ENCODE results near the gene RMDN2. TPM values are rescaled to one million over a fixed set of nuclear protein-coding genes. Genes with fewer than 3 reads are reported as not detected.
A peak's percentile ranks its signal among the peaks of the same experiment; 100 is the strongest.
"Not testable (repeated sequence)": the region's sequence is repeated elsewhere in the genome, so short reads cannot be mapped to it uniquely, and the experiment has no call there.

RMDN2 gene
- total and polyA plus RNA-seq, 2 experiments from 2014 or later = 5.8 to 11.1 TPM

- TF ChIP-seq EZH2 (IDR thresholded peaks at IDR 0.05; ENCODE audit: insufficient read depth, poor library complexity, severe bottlenecking) = no peak
- no peak for TF ChIP-seq EZH2phosphoT487 (IDR thresholded peaks at IDR 0.05; ENCODE audit: insufficient read depth, low read depth)
- in situ Hi-C loops (cut with MboI) = no loop called here
- DNase-seq = no peak
- Histone ChIP-seq H3K27me3 (replicated peaks; ENCODE audit: insufficient read depth) (no peaks in the 10 kb centered on the region), H3K36me3 (ENCODE audit: low read depth) (no peaks in the 10 kb centered on the region), H3K9me3 (ENCODE audit: low read depth) (no peaks in the 10 kb centered on the region), H3K4me3 (no peak overlapping the region), H3K4me1 (ENCODE audit: insufficient read depth) (peaks cover 5% of the 10 kb centered on the region; the same call in 1 of the 2 replicates), H3K27ac (no peak overlapping the region), H3F3A (ENCODE audit: insufficient read depth) (no peaks in the 10 kb centered on the region), H2AFZ (no peak overlapping the region), H3K4me2 (ENCODE audit: unreplicated experiment) (no peak overlapping the region), H3K9ac (no peak overlapping the region), H3K9me2 (ENCODE audit: insufficient read depth) (no peaks in the 10 kb centered on the region), H3K79me2 (ENCODE audit: insufficient read depth) (peaks cover 11% of the 10 kb centered on the region; the same call in 1 of the 2 replicates), H4K20me1 (ENCODE audit: insufficient read depth) (no peaks in the 10 kb centered on the region)
- 87 to 88% methylated on average over 13 of the region's 13 CpGs for WGBS, 2 experiments (ENCODE audit: low coverage in 1 of 2, low lambda C conversion rate in 2 of 2, missing lambda C conversion rate in 2 of 2)
These were observed 1.6 kb upstream of the RMDN2 start for GRCh38 chr2:37923308-37924055.

GRCh38 chr2:37926635-37927034 lies 1.5 kb downstream of the RMDN2 start:
- Histone ChIP-seq H2AFZ (no peak overlapping the region), H3K9me2 (ENCODE audit: insufficient read depth) (no peaks in the 10 kb centered on the region)

DNA sequence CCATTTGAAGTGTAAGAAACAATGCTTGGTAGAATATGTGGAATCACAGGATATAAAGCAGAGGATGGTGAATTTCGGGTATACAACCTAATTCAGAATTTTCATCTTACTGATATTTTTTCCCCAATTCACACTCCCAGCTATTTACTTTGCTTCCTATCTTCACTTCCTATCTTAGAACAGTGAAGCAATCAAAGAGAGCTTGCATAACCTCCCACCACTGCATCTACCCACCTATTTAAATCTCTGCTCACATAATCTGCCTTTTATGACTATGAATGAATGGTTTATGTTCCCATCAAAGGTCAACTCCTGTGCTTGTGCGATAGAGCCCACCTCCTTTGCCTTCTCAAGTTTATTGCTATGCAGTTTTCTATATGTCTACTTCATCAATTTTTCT lies 3.3 kb downstream of the RMDN2 start:
- 73 to 79% methylated on average over 2 of the region's 2 CpGs for WGBS, 2 experiments (ENCODE audit: low coverage in 1 of 2, low lambda C conversion rate in 2 of 2, missing lambda C conversion rate in 2 of 2)
- TF ChIP-seq EZH2phosphoT487 (IDR thresholded peaks at IDR 0.05; ENCODE audit: insufficient read depth, low read depth) (no peak), EZH2 (IDR thresholded peaks at IDR 0.05; ENCODE audit: insufficient read depth, poor library complexity, severe bottlenecking) (no peak)
- DNase-seq = no peak

More at GRCh38 chr2:37926635-37927034, 1.5 kb downstream of the RMDN2 start:
- Histone ChIP-seq H3K27ac (no peak overlapping the region), H3F3A (ENCODE audit: insufficient read depth) (no peaks in the 10 kb centered on the region), H3K9me3 (ENCODE audit: low read depth) (no peaks in the 10 kb centered on the region), H3K9ac (no peak overlapping the region), H3K79me2 (ENCODE audit: insufficient read depth) (peaks cover 11% of the 10 kb centered on the region; the same call in 1 of the 2 replicates), H3K4me1 (ENCODE audit: insufficient read depth) (peaks cover 5% of the 10 kb centered on the region; the same call in 1 of the 2 replicates), H4K20me1 (ENCODE audit: insufficient read depth) (no peaks in the 10 kb centered on the region), H3K36me3 (ENCODE audit: low read depth) (no peaks in the 10 kb centered on the region), H3K4me2 (ENCODE audit: unreplicated experiment) (peak overlapping the region; percentile 95), H3K27me3 (replicated peaks; ENCODE audit: insufficient read depth) (no peaks in the 10 kb centered on the region), H3K4me3 (no peak overlapping the region)
- DNase-seq = no peak
- WGBS, 2 experiments (ENCODE audit: low coverage in 1 of 2, low lambda C conversion rate in 2 of 2, missing lambda C conversion rate in 2 of 2) = 89 to 91% methylated on average over 6 of the region's 6 CpGs
- in situ Hi-C loops (cut with MboI) = no loop called here
- TF ChIP-seq EZH2phosphoT487 (IDR thresholded peaks at IDR 0.05; ENCODE audit: insufficient read depth, low read depth) (no peak), EZH2 (IDR thresholded peaks at IDR 0.05; ENCODE audit: insufficient read depth, poor library complexity, severe bottlenecking) (no peak)

DNA sequence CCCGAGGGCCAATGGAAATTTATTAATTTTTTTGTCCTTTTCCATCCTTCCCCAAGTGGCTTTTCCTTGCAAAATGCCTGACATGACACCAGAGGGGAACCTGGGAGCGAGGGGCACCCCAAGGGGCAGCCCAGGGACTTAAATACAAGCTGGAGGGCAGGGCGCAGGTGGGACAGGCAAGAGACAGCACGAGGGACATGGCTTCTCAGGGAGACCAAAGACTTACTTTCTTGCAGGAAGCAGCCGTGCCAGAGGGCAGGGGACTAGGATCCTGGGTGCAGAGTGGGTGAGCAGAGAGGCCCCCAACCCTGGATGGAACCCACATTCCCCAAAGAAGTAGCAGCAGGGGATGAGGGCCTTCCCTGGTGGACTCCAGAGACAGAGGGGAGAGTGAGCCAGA lies 5.3 kb downstream of the RMDN2 start:
- H3K4me2 ChIP-seq (ENCODE audit: unreplicated experiment); H3K9ac ChIP-seq; H3K4me3 ChIP-seq; H3F3A ChIP-seq (ENCODE audit: insufficient read depth); H3K9me2 ChIP-seq (ENCODE audit: insufficient read depth); H3K27ac ChIP-seq; H3K27me3 ChIP-seq (replicated peaks; ENCODE audit: insufficient read depth); H3K9me3 ChIP-seq (ENCODE audit: low read depth); in situ Hi-C loops (cut with MboI); H2AFZ ChIP-seq; H3K36me3 ChIP-seq (ENCODE audit: low read depth); H4K20me1 ChIP-seq (ENCODE audit: insufficient read depth); DNase-seq: not testable (repeated sequence)
- Histone ChIP-seq H3K4me1 (ENCODE audit: insufficient read depth) (peaks cover 13% of the 10 kb centered on the region; the same call in 1 of the 2 replicates), H3K79me2 (ENCODE audit: insufficient read depth) (peaks cover 11% of the 10 kb centered on the region; the same call in 1 of the 2 replicates)
- 59 to 71% methylated on average over 5 of the region's 5 CpGs for WGBS, 2 experiments (ENCODE audit: low coverage in 1 of 2, low lambda C conversion rate in 2 of 2, missing lambda C conversion rate in 2 of 2)

More for the DNA sequence above, 3.3 kb downstream of the RMDN2 start:
- H4K20me1 ChIP-seq (ENCODE audit: insufficient read depth) = no peaks in the 10 kb centered on the region
- no peak overlapping the region for H3K4me2 ChIP-seq (ENCODE audit: unreplicated experiment)
- peaks cover 11% of the 10 kb centered on the region; the same call in 1 of the 2 replicates for H3K79me2 ChIP-seq (ENCODE audit: insufficient read depth)
- H3K27ac ChIP-seq = no peak overlapping the region
- no peaks in the 10 kb centered on the region for H3K36me3 ChIP-seq (ENCODE audit: low read depth)
- in situ Hi-C loops (cut with MboI) = no loop called here
- no peak overlapping the region for H3K4me3 ChIP-seq
- no peak overlapping the region for H3K9ac ChIP-seq
- no peaks in the 10 kb centered on the region for H3K9me3 ChIP-seq (ENCODE audit: low read depth)
- H3F3A ChIP-seq (ENCODE audit: insufficient read depth) = no peaks in the 10 kb centered on the region
- H3K4me1 ChIP-seq (ENCODE audit: insufficient read depth) = peaks cover 5% of the 10 kb centered on the region; the same call in 1 of the 2 replicates
- H2AFZ ChIP-seq = no peak overlapping the region
- no peaks in the 10 kb centered on the region for H3K9me2 ChIP-seq (ENCODE audit: insufficient read depth)
- H3K27me3 ChIP-seq (replicated peaks; ENCODE audit: insufficient read depth) = no peaks in the 10 kb centered on the region

DNA sequence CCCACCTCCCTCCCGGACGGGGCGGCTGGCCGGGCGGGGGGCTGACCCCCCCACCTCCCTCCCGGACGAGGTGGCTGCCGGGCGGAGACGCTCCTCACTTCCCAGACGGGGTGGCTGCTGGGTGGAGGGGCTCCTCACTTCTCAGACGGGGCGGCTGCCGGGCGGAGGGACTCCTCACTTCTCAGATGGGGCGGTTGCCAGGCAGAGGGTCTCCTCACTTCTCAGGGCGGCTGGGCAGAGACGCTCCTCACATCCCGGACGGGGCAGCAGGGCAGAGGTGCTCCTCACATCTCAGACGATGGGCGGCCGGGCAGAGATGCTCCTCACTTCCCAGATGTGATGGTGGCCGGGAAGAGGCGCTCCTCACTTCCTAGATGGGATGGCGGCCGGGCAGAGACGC lies 7.8 kb downstream of the RMDN2 start:
- H3K4me1 ChIP-seq (ENCODE audit: insufficient read depth) = peaks cover 14% of the 10 kb centered on the region
- in situ Hi-C loops (cut with MboI); H3K36me3 ChIP-seq (ENCODE audit: low read depth); H3K27ac ChIP-seq; H3K9ac ChIP-seq; H3K4me2 ChIP-seq (ENCODE audit: unreplicated experiment); H4K20me1 ChIP-seq (ENCODE audit: insufficient read depth); H3K9me3 ChIP-seq (ENCODE audit: low read depth); H3K27me3 ChIP-seq (replicated peaks; ENCODE audit: insufficient read depth); H2AFZ ChIP-seq; H3K9me2 ChIP-seq (ENCODE audit: insufficient read depth); H3K4me3 ChIP-seq; DNase-seq; H3K79me2 ChIP-seq (ENCODE audit: insufficient read depth); H3F3A ChIP-seq (ENCODE audit: insufficient read depth): not testable (repeated sequence)
- WGBS, 2 experiments (ENCODE audit: low coverage in 1 of 2, low lambda C conversion rate in 2 of 2, missing lambda C conversion rate in 2 of 2) = 96% methylated on average over 18 of the region's 28 CpGs; no CpG with 5 or more reads in 1 of the 2 experiments
